Activated CD4-positive, alpha-beta T cell treated with anti-CD3 and anti-CD28 coated beads, Interleukin-2, Interleukin-4, amounts not matched to agents 100 ng/mL and 50 ng/mL, durations not matched to agents 16 hours and 8 hours (primary cell): ENCODE results near the gene CALY.
"Not testable (repeated sequence)": the region's sequence is repeated elsewhere in the genome, so short reads cannot be mapped to it uniquely, and the experiment has no call there.

Experiments used
- DNase-seq: peaks from one replicate; pipeline ENCODE4 v3.0.0-alpha.2; 2020; ENCODE audit warnings: low spot score

CALY gene, protein sequence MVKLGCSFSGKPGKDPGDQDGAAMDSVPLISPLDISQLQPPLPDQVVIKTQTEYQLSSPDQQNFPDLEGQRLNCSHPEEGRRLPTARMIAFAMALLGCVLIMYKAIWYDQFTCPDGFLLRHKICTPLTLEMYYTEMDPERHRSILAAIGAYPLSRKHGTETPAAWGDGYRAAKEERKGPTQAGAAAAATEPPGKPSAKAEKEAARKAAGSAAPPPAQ

DNA sequence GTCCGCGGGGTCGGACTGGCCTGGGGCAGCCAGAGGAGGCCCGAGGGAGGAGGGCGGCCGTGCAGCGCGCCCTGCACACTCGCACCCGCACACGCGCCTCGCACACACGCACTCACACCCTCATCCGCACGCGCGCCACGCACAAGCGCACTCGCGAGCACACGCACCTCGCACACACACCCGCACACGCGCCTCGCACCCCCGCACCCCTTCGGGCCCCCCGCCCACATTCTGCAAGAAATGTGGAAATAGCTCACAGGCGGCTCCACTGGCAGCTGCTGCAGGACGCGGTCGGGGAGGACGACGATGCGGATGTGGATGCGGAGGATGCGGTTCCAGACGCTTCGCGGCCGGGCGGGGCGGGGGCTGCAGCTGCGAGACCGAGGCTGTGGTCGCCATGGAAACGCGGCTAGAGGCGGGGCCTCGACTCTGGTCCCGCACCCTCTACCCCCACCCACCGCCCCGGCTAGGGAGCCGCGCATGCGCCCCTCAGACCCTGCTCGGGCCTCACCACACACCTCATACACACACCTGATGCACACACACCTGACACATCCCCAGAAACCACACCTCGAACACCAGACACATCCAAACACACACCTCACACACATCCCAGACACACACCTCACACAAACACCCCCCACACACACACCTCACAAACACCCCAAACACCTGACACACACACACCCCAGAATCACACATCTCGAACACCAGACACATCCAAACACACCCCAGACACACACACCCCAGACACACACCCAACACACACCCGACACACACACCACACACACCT is at the start of gene CALY:
CALY (minus strand) TSS at position 320 of the 793 bp plus-strand sequence. CDS start 7,907 bp downstream, outside the sequence.
- peak; percentile 33 for DNase-seq

DNA sequence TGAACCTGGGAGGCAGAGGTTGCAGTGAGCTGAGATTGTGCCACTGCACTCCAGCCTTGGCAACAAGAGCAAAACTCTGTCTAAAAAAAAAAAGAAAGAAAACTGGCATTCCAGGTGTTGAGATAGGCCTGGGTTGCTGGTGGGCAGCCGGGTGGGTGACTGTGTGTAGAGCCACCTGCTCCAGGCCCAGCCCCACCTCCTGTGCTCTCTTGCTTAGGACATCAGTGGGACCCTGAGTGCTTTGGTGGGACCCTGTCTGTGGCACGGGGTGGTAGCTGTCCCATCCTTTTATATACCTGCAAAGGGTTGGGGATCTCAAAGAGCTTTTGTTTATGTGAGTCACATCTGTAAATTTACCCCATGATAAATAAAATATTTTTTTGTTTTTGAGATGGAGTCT is 48.5 kb upstream of the CALY start:
- DNase-seq, result no peak

DNA sequence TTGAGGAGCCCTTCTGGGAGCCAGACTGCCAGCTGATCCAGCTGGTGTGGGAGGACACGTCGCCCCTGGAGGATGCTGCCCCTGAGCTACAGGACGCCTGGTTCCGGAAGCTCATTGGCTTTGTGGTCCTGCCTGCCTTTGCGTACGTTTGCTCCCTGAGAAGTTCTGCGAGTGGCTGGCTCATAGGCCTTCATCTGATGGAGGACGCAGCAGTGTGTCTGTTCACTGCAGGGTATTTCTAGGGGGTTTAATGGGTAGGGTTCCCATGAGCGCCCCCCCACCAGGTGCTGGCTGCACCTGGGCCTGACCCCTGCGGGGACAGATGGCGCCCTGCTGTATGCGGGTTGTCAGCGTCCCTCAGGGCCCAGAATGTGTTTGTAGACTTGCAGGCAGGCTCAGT is 47.4 kb upstream of the CALY start:
- no peak for DNase-seq

DNA sequence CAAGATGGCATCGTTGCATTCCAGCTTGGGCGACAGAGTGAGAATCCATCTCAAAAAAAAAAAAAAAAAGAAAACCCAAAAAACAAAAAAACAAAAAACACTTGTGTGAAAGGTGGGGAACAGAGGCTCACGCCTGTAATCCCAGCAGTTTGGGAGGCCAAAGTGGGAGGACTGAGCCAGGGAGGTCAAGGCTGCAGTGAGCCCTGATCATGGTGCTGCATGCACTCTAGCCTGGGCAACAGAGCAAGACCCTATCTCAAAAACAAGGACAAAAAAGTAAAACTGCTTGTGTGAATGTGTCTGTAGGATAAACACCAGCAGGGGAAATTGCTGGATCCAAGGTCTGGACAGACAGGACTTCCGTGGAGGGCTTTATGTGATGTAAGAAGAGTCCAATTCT is 46.9 kb upstream of the CALY start:
- no peak for DNase-seq

DNA sequence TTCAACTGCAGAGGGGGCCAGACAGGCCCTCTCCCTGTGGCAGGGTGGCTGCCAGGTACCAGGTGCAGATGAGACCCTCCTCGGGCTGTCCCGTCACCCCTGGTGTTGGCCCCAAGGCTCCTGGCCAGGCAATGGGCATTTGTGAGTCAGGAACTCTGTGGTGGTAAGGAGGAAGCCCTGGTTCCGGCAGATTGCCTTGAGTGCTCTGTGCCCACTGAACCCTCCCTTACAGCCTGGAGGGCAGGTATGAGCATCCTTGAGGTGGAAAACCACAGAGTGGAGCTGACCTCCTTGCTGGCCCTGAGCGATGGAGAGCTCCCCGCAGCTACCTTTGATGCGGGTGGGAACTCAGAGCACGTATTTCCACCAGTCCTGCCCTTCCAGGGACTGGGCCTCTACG is 44.3 kb upstream of the CALY start:
- DNase-seq, result no peak

DNA sequence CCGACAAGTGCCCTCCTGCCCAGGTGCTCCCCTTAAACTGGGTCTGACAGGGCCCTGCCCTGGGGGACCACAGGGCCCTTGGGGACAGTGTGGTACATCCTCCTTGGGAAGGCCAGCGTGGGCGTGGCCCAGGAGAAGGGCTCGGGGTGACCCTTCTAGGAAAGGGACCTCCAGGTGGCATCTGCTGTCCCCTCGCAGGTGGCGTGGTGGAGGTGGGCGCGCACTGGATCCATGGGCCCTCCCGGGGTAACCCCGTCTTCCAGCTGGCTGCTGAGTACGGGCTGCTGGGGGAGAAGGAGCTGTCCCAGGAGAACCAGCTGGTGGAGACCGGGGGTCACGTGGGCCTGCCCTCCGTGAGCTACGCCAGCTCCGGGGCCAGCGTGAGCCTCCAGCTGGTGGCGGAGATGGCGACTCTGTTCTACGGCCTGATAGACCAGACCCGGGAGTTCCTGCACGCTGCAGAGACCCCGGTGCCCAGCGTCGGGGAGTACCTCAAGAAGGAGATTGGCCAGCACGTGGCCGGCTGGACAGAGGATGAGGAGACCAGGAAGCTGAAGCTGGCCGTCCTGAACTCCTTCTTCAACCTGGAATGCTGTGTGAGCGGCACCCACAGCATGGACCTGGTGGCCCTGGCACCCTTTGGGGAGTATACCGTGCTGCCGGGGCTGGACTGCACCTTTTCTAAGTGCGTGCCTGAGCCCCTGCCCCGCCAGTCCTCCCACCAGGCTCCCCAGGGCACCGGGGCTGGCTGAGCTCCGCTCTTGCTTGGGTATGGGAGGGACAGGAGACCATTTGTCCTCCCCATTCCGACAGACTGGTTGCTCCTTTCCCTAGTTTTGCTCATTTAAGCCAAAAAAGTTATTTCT is 43.3 kb upstream of the CALY start:
- DNase-seq, result no peak

DNA sequence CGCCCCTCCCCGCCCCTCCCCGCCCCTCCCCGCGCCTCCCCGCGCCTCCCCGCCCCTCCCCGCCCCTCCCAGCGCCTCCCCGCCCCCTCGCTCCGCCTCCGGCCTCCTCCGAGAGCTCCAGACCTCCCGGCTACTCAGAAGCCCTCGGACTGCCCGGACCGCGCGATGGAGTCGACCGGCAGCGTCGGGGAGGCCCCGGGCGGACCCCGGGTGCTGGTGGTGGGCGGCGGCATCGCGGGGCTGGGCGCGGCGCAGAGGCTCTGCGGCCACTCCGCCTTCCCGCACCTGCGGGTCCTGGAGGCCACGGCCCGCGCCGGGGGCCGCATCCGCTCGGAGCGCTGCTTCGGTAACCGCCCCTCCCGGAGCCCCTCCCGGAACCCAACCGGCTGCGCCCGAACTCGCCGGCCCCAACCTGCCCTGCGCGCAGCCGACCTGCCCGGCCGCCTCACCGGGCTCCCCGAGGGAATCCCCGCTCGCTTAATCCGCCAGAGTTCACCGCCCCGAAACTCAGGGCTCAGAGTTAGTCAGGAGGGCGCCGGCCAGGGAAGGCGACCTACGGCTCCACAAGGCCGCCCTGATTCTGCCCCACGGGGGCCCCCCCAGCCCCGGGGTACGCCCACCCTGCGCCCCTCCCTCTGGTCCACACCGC is 42.6 kb upstream of the CALY start, which contains the start of gene PAOX:
PAOX (plus strand) TSS at position 111 of the 649 bp plus-strand sequence; CDS start at position 166, 55 bp downstream.
- no peak for DNase-seq

DNA sequence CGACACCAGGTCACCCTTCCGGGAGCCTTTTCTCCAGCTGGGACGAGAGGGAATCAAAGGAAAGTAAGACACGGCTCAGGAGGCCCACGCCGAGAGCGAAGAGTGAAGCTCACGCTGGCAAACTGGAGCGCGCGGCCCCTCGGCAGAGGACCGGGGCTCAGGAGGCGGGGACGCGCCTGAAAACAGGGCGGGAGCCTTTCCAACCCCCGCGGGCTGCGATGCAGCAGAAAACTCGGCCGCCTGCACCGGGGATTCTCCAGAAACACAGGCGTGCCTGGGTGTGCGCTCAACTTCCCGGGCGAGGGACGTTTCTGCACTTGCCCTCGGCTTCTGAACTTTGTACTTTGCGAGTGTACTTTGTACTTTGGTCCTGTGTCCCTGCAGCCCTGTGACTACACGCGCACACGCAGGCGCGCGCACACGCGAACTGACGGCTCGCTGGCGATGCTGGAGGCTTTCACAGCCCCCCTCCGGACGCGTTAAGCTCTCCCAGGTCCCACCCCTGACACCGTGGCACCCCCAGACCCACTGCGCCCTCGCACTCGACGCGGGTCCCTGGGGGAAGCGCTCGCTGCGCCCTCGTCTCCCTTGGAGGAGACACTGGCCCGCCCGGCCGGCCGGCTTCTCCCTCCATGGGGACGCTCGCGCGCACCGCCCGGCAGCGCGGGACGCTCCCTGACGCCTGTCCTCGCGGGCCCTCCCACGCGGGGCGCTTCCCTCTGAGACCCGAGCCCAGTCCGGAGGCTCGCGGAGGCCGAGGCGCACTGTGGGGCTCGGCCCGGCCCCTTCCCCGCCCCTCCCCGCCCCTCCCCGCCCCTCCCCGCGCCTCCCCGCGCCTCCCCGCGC is 41.8 kb upstream of the CALY start:
- no peak for DNase-seq

DNA sequence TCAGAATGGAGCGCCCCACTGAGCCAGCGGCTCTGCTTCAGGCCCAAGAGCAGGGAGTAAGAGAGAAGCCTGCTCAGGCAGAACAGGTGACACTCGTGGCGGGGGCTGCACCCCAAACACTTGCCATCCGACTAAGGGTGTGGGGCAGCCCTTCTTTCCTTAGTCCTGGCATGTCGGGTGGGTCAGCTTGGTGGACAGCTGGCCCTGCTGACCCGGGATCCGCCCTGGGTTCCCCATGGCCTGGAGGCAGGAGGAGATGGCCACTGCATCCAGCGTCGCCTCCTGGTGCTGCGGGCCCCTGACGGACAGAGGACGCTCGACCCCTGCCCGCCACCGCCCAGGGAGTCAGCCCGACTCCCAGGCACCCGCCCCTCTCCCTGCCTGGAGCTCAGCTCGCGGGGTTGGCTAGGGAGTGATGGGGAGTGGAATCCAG is 41.1 kb upstream of the CALY start:
- no peak for DNase-seq

DNA sequence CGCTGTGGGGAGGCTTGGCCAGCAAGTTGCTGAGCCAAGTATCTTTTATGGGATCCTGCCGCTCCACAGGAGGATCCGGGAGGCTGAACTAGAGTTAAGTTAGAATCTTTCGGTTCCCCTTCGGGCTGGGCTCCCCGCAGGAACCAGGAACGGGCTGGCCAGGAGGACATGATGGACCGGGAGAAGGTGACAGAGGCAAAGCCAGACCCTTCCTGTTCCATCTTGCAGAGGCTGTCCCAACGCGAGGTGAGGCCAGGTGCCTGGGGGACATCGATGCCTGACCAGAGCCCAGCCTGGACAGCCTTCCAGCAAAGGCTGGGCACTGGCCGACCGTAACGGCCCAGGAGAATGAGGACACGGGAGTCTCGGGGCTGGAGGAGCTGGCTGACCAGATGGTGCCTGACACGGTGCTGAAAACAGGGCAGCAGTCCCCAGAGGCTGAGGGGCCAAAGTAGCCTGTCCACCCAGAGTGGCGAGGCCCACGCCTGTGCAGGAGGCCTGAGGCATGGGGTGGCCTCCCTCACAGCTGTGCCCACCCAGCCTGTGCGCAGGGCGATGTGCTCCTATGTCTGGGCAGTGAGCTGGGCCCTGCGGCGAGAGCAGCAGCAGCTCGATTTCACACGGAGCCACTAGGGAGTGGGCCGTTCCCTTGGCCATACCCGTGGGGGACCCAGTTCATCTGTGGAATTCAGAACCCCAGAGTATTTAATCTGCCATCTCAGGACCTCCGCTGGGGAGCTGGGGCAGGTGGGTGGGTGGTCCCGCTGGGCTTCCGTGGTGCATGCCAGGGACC is 40.5 kb upstream of the CALY start:
- no peak for DNase-seq

DNA sequence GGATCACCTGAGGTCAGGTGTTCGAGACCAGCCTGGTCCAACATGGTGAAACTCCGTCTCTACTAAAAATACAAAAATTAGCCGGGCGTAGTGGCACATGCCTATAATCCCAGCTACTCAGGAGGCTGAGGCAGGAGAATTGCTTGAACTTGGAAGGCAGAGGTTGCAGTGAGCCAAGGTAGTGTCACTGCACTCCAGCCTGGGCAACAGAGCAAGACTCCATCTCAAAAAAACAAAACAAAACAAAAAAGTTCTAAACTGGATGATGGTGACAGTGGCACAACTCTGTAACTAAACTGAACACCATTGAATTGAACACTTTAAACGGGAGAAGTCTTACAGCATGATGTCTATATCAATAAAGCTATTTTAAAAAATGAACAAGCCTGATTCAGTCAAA is 39.5 kb upstream of the CALY start:
- not testable (repeated sequence) for DNase-seq

DNA sequence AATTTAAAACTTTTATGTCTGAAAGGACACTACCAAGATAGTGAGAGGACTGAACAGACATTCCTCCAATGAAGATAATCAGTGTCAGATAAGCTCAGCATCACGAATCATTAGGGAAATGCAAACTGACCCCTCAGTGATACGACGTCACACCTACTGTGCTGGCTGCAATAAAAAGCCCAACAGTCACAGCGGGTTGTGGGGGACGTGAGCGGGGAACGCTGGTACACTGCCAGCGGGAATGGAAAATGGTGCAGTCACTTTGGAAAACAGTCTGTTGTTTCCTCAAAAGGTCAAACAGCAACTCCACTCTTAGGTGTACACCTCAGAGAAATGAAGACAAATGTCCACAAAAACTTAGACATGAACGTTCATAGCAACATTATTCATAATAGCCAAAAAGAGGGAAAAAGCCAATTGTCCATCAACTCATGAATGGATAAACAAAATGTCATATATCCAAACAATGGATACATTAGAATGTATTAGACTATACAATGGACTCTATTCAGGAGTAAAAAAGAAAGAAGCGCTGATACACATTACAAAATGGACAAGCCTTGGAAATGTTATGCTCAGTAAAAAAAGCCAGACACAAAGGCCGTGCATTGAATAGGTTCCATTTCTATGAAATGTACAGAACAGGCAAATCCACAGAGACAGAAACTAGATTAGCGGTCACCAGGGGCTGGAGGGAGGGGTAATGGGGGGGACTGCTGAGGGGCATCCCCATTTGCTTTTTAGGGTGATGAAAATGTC is 38.8 kb upstream of the CALY start:
- DNase-seq, result no peak

DNA sequence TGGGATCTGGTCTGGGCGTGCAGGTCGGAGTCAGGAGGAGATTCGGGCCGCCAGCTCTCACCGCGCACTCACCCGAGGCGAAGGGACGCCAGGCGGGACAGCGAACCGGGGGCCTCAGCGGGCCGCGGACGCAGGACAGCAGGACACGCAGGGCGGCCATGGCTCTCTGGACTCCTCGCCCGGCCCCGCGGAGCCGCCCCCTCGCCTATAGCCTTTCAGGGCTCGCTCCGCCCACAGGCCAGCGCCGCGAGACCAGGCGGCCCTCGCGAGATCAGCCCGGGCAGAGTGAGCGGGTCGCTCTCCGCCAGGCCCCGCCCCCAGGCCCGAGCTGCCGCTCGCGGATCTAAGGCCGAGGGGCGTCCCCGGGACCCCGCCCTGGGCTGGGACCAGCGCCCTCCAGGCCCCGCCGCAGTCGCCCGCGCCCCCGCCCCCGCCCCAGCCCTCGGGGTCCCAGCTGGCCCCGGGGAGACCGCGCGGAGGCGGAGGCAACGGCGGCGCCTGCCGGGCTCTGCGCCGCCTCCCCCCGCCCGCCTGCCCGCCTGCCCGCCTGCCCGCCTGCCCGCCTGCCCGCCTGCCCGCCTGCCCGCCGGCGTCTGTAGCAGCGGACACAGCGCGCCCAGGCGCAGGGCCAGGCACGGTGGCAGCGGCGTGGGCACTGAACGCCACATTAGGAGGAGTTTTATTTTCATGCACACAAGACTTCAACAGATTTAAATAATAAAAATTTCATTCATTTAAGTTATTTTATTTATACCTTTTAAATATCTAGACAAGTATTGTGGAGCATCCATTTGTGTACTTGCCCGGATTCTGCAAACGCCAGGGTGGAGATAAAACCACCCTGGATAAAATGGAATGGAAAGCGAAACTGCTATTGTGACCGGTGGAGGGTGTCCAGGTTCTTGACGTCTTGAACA is 36.7 kb upstream of the CALY start, which contains the start of gene ECHS1:
ECHS1 (minus strand) TSS at position 181 of the 917 bp plus-strand sequence; CDS start at position 160, 21 bp downstream.
- peak; percentile 95 for DNase-seq

DNA sequence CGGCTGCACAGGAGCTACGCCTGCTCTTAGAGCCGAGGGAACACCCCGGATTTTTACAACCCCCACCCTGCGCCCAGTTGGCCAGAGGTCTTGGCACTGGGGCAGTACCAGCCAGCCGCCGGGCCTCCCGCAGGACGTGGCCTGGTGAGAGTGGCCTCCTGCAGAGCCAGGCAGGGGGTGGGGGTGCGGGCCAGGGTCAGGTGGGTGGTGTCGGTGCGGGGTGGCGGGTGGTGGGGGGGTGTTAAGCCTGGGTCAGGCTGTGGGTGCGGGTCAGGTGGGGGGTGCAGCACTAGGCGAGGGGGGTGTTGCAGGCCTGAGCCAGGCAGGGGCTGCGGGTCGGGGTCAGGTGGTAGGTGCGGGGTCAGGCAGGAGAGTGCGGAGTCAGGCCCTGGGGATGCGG is 35.8 kb upstream of the CALY start:
- DNase-seq, result no peak

DNA sequence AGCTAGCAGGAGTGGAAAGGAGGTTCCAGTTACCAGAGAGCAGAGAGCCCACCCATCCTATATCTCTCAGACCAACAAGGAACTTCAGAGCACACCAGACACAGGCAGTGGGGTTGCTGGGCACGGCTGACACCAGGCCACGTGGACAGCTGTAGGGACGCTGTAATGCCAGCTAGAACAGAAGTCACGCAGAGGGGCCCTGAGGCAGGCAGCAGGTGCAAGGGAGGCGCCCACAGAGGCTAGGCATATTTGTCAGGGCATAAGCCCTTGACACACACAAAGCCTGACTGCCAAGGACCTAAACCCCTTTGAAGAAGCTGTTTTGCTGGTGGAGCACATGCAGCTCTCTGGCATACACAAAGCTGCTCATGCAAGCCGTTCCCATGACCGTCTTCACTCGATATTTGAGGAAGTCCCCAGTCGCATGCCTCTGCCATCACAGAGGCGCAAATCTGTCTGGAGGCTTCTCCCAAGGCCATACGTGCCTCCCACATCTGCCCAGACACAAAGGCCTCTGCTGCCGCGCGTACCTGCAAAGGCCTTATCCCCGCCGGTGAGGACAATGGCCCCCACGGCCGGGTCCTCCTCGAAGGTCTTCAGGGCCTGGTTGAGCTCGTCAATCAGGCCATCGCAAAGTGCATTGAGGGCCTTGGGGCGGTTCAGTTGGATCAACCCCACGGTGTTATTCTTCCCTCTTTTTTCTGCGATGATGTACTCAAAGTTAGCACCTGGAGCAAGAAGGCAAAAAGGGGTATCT is 33.5 kb upstream of the CALY start:
- DNase-seq, result no peak

DNA sequence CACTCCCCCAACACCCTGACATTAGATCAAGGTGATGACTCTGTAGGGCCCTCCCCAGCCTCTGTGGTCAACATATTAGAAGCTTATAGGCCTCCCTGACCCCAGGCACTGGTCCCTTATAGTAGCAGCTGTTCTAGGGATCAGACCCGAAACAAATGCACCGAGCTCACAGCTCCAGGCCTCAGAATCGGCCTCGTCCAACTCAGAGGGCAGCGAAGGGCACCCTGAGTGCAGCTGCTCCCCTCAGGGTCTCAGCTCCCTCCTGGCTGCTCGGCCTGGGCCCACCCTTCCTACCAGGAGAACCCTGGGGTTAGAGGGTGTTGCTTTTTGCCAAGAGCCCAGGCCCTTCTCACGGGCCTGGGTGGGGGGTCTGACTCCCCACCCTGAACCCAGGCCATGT is 31.5 kb upstream of the CALY start:
- no peak for DNase-seq

DNA sequence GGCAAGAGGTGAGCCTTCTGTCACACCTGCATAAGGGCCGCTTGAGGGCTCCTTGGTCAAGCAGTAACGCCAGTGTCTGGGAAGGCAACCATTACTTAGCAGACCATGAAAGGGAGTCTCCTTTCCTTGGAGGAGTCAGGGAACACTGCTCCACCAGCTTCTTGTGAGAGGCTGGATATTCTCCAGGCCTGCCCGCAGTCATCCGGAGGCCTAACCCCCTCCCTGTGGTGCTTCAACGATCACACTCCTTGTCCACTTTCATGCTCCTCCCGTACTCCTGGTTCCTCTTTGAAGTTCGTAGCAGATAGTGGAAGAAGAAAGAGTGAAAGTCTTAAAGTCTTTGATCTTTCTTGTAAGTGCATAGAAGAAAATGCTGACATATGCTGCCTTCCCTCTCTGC is 30.8 kb upstream of the CALY start:
- DNase-seq, result not testable (repeated sequence)

DNA sequence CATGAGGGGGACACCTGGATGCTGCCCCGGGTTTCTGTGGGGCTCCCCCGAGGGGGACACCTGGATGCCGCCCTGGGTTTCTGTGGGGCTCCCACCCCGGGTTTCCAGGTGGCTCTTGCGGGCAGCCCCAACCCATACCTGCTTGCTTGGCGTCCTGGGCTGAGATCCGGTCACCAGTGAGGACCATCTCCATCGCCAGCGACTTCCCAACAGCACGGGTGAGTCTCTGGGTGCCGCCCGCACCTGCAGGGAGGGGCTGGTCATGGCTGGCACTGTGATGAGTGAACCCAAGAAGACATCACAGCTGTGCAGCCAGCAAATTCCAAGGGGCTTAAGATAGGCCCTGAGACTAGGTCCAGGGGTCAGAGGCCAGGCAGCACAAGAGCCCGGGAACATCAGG is 30.1 kb upstream of the CALY start:
- DNase-seq, result no peak
